NCI-H446 treated with DMSO at 0.1 percent for 48 hours (cell line): ENCODE results near the gene CDK2.
"Not testable (repeated sequence)": the region's sequence is repeated elsewhere in the genome, so short reads cannot be mapped to it uniquely, and the experiment has no call there.

Experiments used
- DNase-seq: peaks from one replicate; lab custom pipeline; 2025; lab: John Stamatoyannopoulos, UW

CDK2 gene

DNA sequence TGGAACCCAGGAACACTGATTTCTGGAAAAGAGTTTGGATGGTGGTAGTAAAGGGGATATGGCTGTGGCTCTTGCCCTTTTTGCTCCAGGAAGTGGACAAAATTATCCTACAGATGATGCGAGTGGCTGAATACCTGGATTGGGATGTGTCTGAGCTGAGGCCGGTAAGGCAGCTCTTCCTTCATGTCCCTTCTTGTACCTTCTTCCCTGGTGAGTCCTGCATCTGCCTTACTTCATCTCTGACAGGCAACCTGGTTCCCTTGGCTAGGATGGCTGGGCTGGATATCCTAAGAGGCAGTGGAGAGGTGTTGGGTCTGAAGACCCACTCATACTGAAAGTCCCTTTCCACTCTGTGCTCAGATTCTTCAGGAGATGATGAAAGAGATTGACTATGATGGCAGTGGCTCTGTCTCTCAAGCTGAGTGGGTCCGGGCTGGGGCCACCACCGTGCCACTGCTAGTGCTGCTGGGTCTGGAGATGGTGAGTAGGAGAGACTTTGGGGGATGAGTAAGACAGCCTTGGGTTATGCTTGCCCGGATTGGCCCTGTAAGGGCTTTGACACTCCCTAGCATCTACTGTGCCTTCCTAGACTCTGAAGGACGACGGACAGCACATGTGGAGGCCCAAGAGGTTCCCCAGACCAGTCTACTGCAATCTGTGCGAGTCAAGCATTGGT lies 27.7 kb upstream of the CDK2 start:
- no peak for DNase-seq

DNA sequence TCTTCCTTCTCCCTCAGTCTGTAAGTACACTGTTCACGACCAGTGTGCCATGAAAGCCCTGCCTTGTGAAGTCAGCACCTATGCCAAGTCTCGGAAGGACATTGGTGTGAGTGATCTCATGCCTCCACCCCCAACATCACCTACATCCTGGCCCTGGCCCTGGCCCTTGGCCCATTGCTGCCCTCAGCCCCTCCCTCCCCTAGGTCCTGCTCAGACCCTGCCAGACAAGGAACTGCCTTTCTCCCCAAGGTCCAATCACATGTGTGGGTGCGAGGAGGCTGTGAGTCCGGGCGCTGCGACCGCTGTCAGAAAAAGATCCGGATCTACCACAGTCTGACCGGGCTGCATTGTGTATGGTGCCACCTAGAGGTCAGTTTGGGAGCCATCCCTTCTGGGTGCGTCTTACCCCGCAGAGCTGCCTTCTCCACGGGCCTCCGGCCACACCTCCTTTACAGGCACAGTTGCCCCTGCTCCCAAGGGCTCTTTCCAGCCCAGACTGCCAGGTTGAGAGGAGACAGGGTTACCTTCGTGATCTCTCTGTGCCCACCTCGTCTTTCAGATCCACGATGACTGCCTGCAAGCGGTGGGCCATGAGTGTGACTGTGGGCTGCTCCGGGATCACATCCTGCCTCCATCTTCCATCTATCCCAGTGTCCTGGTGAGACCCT lies 26.4 kb upstream of the CDK2 start:
- DNase-seq = peak; percentile 36

DNA sequence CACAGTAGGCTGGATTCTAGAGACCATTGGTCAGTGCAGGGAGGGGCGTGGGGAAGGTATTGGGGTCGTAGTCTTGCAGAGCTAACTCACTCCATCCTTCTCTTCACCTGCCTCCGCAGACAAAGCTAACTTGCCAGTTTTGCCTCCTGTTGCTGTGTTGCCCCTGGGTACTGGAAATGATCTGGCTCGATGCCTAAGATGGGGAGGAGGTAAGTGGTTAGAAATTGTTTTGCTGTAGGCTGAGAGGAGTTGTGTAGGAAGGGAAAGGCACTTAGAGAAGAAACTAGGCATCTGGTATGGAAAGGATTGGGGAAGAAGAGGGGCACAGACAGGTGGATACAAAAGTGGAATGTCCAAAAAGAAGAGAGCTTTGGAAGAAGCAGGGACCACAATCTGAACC lies 24.6 kb upstream of the CDK2 start:
- DNase-seq = no peak

DNA sequence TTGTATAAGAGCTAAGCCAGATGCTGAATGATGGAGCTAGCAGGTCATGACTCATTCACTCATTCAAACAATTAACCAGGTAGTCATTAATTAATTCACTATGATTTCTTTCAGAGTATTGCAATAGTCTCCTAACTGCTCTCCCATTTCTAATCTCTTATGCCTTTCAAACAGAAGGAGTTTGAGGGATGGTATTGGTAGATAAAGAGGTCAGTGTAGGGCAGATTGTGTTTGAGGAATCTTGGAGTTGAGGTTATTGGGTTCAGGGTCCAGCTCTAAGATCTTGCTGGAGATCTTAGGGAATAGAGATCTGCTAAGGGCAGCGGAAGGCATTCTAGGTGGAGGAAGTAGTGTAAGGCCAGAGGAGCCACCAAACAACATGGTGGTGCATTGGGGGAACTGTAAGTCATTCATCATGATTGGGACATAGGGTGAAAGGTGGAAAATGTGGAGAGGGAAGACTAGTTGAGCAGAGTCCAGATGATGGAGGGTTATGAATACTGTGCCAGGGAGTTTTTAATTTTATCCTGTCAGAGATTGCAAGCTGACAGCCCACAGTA lies 24.0 kb upstream of the CDK2 start:
- no peak for DNase-seq

DNA sequence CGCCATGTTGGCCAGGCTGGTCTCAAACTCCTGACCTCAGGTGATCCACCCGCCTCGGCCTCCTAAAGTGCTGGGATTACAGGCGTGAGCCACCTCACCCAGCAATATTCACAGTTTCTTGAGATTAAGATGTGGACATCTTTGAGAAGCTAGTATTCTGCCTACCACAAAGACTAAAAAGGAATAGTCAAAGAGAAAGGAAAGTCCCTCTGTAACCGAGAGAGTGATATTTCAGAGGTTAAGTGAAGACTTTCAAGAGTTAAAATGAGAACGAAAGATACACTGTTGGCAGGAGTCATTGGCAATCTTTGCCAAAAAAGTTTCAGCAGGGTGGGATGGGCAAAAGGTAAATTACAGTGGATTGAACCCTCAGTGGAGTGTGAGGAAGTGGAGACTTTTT lies 20.1 kb upstream of the CDK2 start:
- no peak for DNase-seq

DNA sequence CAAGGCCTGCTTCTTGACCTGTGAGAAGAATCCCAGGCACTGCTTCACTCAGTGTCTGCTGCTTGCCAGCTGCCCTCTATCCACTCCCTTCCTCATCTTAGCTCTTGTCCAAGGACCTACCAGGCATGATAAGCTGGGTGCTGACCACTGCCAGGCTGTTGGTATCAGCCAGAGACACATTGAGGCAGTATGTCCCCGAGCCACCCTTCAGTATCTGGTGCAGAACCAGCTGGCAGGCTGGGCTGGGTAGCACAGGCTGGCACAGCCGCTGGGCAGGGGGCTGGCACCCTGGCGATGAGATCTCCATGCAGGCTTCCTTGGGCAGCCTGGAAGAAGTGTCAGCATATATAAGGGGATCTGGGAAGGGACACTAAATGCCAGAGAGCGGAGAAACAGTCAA lies 11.3 kb upstream of the CDK2 start:
- no peak for DNase-seq

DNA sequence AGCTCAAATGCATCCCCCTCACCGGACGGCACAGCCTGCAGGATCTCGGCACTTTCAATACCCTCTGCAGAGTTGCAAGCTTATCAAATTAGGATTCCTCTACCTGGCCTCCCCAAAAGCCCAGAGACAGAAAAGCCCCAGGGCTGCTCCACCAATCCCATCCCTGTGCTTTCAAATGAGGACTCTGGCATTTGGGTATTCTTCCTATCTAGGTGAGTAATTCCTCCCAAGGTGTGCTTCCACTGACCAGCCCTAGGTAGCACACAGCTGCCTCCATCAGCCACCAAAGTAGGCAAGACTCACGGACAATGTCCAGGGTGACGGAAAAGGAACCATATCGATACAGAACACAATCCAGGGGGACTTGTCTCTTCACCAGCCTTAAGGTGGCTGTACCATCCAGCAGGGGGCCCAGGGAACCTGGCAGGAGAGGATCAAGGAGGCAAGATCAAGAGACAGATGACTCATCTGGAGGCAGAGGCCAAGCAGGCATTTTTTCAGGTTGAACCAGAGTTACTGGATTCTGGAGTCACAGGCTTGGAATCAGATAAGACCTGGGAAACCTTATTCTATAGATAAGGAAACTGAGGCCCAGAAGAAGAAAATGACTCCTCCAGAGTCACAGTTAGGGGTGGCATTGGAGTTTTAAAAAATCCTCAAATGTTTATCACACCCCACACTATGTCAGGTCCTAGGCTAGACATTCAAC lies 10.7 kb upstream of the CDK2 start:
- no peak for DNase-seq

DNA sequence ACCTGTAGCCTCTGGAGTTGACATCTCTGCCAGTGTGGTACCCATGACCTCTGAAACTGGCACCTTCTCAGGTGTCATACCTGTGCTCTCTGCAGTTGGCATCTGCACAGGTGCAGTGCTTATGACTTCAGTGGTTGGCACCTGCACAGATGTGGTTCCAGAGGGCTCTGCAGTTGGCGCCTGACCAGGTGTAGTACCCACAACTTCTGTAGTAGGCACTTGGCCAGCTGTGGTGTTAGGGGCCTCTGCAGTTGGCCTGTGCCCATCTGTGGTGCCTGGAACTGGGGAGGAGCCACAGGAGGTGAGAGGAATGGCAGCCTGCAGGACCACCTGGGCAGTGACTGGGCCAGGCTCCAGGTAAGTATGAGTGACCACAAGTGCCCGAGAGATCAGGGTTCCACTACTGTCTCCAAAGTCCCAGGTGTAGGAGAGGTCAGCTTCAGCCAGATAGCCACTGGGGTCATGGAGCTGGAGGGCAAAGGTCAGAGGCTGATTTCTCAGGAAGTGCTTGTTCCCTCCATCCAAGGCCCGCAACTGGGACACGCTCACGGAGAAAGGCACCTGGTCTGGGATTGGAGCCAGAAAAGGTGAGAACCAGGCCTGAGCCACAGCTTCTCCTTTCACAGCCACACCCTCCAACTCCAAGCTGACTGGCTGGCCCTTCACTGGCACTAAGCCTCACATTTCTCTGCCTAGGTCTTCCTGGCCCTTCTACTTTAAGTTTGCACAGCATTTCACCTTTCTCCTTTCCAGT lies 9.3 kb upstream of the CDK2 start:
- no peak for DNase-seq

DNA sequence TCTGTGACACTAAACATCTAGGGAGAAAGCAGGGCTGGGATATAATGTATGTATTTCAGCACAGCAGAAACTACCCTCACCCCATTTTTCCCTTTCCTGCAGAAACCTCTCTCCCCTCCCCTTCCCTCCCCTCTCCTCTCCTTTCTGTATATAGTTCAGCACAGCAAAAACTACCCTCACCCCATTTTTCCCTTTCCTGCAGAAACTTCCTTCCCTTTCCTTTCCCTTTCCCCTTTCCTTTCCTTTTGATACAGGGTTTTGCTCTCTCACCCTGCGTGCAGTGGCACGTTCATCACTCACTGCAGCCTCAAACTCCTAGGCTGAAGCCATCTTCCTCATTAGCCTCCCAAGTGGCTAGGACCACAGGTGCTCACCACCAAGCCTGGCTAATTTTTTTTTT lies 2.9 kb upstream of the CDK2 start:
- no peak for DNase-seq

DNA sequence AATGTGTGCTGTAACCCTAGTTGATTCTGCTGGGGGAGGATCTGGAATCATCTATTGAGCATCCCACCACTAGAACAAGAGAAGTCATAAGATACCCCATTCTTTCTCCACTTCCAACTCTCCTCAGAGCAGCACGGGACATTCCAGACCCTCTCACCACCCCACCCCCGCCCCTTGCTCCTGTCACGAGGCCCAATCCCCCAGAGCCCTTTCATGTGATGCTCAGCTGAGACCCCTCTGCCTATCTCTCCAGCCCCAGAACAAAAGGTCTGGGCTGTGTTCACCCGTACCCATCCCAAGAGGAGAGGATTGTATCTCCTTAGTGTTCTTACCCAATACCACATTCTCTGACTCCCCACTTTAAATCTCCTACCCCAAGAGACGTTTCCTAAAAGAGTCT lies 1.4 kb upstream of the CDK2 start:
- no peak for DNase-seq

DNA sequence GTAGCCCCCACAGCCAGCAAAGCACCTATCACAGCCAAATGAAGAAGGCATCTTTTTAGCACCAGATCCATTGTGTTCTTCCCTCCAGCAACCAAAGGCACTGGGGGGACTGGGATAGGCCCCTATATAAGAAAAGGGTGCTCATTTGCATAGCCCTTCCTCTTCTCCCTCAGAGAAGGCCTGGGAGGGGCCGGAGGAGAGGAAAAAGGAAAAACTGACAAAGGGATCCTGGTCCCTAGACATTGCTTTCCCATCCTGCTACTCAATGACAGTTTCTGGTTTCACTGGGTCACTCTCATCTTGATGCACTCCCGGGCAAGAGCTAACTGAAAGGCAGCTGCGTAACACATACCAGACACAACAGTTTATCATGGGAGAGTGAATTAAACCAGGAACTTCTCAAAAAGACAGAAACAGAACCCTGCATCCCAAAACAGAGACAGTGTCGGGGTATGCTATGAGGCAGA lies 656 bp upstream of the CDK2 start, which contains the start of gene PMEL:
PMEL (minus strand) TSS at position 102 of the 467 bp plus-strand sequence; CDS start at position 71, 31 bp downstream.
- DNase-seq = no peak

DNA sequence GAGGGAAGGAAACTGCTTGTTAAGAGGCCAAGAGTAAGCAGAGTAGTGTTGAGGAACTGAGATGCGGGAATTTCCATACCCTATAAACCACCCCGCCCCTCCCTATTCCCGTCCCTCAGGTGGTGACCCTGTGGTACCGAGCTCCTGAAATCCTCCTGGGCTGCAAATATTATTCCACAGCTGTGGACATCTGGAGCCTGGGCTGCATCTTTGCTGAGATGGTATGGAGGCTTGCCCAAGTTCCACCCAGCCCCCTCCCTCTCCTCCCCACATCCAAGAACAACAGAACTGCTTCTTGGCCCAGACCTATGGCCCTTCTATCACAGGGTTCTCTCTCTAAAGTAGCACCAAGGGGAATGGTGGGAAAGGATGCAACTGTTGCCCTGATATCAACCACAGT lies 2.7 kb downstream of the CDK2 start:
- DNase-seq = no peak

DNA sequence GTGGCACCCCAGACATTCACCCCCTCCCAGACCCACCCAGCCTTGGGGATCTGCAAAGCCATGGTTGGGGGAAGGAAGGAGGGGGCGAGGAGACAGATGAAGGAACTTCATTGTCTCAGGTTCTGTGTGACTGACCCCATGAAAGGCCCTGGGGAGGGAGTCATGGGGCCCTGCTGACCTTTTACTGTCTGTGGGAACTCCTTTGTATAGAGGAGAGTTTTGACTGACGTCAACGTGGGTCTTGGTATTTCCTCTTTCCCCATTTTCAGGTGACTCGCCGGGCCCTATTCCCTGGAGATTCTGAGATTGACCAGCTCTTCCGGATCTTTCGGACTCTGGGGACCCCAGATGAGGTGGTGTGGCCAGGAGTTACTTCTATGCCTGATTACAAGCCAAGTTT lies 4.1 kb downstream of the CDK2 start:
- no peak for DNase-seq

DNA sequence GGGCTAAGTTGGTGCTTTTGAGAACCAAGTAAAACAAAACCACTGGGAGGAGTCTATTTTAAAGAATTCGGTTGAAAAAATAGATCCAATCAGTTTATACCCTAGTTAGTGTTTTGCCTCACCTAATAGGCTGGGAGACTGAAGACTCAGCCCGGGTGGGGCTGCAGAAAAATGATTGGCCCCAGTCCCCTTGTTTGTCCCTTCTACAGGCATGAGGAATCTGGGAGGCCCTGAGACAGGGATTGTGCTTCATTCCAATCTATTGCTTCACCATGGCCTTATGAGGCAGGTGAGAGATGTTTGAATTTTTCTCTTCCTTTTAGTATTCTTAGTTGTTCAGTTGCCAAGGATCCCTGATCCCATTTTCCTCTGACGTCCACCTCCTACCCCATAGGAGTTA lies 5.4 kb downstream of the CDK2 start:
- DNase-seq = no peak

DNA sequence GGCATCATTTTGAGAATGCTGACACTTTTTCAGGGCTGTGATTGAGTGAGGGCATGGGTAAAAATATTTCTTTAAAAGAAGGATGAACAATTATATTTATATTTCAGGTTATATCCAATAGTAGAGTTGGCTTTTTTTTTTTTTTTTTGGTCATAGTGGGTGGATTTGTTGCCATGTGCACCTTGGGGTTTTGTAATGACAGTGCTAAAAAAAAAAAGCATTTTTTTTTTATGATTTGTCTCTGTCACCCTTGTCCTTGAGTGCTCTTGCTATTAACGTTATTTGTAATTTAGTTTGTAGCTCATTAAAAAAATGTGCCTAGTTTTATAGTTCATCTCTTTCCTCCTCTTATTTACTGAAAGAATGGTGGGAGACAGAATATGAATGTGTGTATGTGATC lies 5.8 kb downstream of the CDK2 start:
- DNase-seq = no peak

DNA sequence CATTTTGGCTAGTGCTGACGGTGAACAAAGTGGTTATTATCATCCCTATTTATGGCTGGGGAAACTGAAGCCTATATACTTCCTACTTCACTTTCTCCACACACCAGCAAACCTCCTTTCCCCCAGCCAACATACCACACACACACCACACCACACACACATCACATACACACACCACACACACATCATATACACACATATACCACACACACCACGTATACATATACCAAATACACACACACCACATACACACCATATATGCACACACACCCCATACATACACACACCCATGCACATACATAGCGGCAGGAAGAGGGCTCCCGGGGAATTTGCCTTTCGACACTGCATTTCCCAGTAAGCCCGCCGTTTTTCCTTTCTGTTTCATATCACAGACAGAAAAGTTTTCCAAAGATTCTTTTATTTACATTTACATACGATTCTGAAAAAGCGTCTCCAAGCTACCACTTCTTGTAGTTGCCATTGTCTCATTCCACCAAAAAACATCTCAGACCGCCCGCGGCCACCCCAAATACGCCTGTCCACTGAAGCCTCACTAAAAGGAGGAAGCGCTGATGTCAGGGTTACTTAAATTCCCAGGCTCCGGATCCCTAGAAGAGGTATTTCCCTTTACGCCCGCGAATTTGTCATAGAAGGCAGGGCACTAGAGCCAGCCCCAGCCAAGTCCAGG lies 6.4 kb downstream of the CDK2 start:
- no peak for DNase-seq

DNA sequence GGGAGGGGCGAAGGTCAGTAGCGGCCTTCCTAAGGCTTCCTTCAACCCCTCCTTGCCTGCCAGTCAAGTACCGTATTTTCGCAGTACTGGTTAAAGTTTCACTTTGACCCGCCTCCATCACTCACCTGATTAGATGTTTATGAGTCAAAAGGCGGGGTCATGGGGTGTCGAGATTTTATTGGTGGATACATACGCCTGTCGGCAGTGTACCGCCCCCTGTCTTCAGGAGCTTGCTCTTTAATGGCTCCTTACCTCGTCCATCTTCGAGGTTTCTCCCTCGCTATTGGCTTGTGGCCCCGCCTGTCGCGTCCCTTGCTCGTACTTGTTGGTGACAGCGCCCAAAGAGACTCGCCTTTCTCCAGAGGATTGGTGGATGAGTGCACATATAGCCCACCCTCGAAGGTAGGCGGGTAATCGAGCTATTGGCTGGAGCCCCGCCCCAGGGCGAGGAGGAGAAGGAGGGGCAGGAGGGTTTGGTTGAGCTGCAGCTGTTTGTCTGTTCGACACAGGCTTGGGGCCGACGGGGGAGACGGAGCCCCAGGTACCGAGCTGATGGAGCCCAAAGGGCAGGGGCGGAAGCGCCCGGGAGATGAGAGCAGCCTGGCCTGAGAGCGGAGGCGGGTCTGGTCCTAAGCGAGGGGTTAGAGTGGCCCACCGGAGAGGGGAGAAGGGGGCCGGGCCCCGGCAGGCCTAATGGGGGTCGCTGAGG lies 7.1 kb downstream of the CDK2 start, which contains the start of gene RAB5B:
RAB5B (plus strand) TSS at position 480 of the 709 bp plus-strand sequence. CDS start 12,883 bp downstream, outside the sequence.
- DNase-seq = peak; percentile 100

DNA sequence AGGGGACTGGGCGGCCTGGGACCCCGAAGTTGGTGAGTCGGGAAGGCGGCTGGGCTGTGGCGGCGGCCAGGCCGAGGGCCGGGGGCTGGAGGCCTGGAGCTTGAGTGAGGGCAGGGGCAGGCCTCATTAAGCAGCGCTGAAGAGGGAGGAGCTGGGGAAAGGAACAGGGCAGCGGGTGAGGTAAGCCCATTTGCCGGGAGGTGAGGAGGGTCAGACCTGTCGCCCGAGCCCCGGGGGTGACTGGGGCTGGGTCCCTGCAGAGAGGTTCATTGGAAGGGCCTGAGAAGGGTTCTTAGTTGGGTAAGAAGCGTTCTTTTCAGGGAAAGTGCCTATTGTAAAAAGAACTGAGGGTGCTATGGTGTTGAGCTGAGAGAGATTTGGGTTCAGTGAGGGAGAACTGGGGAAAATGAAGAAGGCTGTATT lies 7.7 kb downstream of the CDK2 start:
- DNase-seq = no peak

DNA sequence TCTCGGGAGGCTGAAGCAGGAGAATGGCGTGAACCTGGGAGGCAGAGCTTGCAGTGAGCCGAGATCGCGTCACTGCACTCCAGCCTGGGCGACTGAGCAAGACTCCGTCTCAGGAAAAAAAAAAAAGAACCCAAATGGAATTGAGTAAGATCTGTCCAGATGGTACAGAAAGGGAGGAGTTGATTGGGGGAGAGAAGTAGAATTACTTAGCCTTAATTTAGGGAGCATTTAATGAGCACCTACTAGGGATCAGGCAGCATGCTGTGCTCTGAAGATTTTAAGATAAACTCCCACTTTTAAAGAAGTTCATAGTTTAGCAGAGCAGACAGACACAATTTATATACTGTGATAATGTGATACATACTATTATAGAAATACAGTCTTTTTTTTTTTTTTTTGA lies 11.8 kb downstream of the CDK2 start:
- DNase-seq = no peak

DNA sequence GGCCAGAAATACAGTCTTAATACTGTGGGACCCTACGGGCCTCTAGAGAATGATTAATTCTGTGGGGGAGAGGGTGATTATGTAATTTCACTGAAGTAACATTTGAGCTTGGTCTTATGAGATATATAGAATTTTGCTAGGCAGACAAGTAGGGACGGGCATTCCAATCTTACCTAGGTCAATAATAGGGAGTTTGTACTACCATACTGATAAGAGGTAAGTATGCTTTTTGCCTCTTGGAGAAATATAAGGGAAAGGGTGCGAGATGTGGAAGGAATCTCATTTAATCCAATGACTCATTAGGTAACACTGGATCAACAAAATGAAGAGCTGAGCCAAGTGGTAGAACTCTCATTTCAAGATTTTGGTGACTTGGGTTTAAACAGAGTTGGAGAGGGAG lies 12.4 kb downstream of the CDK2 start:
- DNase-seq = no peak

DNA sequence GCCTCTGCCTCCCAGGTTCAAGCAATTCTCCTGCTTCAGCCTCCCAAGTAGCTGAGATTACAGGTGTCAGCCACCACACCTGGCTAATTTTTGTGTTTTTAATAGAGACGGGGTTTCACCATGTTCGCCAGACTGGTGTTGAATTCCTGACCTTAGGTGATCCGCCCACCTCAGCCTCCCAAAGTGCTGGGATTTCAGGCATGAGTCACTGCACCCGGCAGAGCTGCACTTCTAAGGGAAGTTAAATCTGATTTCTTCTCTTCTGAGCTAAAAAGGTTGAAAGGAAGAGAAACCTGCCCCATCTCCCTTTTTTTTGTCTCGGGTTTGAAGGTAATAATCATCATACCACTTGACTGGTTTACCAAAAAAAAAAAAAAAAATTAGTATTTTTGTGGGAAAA lies 15.3 kb downstream of the CDK2 start:
- not testable (repeated sequence) for DNase-seq
